GM12878 (cell line): ENCODE measurements around the gene FBXW9. TPM values are rescaled to one million over a fixed set of nuclear protein-coding genes. Genes with fewer than 3 reads are reported as not detected.
A peak's percentile ranks its signal among the peaks of the same experiment; 100 is the strongest.

Source experiments
- ASH2L ChIP-seq: fragments of 300-600, 200-600 bp; sonication (generic); IDR thresholded peaks from 2 replicates; pipeline ENCODE4 v1.6.1; 2017; ENCODE audit warnings: low read depth, mild to moderate bottlenecking, borderline replicate concordance
- ATF7 ChIP-seq: fragments of 450-650 bp; IDR thresholded peaks from 2 replicates; pipeline ENCODE4 v1.6.1; 2016; ENCODE audit warnings: low read depth, mild to moderate bottlenecking
- BMI1 ChIP-seq: fragments of 450-650 bp; IDR thresholded peaks from 2 replicates; pipeline ENCODE4 v1.6.1; 2016; ENCODE audit warnings: mild to moderate bottlenecking, moderate library complexity, borderline replicate concordance
- CEBPB ChIP-seq, 2 experiments: fragments of 150-350 bp in 1 of 2; IDR thresholded peaks; 2 replicates each; pipeline ENCODE4 v1.6.1; 2012 to 2014; ENCODE audit warnings: low read depth in 2 of 2, low read length in 2 of 2, borderline replicate concordance in 1 of 2, inconsistent platforms in 1 of 2
- CREB1 ChIP-seq: IDR thresholded peaks from 2 replicates; pipeline ENCODE4 v1.6.1; 2012; ENCODE audit warnings: low read depth, mild to moderate bottlenecking, inconsistent platforms
- E4F1 ChIP-seq: fragments of 450-650 bp; IDR thresholded peaks from 2 replicates; pipeline ENCODE4 v1.6.1; 2018; ENCODE audit warnings: borderline replicate concordance, mild to moderate bottlenecking; ENCODE audit not compliant: partially characterized antibody
- ETV6 ChIP-seq, 2 experiments: fragments of 450-650 bp in 1 of 2; IDR thresholded peaks in 1 of 2; conservative IDR thresholded peaks in 1 of 2; 2 replicates each; pipeline ENCODE4 v1.6.1; 2014; ENCODE audit warnings: antibody characterized with exemption in 1 of 2, borderline replicate concordance in 1 of 2, low read depth in 1 of 2, mild to moderate bottlenecking in 1 of 2, moderate library complexity in 1 of 2
- KDM1A ChIP-seq: fragments of 200-600 bp; sonication (generic); IDR thresholded peaks from 2 replicates; pipeline ENCODE4 v1.6.1; 2016; ENCODE audit warnings: borderline replicate concordance
- NBN ChIP-seq: fragments of 450-650 bp; IDR thresholded peaks from 2 replicates; pipeline ENCODE4 v1.6.1; 2016
- NR2F1 ChIP-seq: fragments of 450-650 bp; conservative IDR thresholded peaks from 2 replicates; pipeline ENCODE4 v1.6.1; 2017; ENCODE audit warnings: mild to moderate bottlenecking
- PAX5 ChIP-seq: IDR thresholded peaks from 2 replicates; pipeline ENCODE4 v1.6.1; 2011; ENCODE audit warnings: low read depth, low read length, borderline replicate concordance
- SREBF1 ChIP-seq: IDR thresholded peaks from 2 replicates; pipeline ENCODE4 v1.6.1; 2012; ENCODE audit warnings: mild to moderate bottlenecking, low read length
- USF2 ChIP-seq: IDR thresholded peaks from 2 replicates; pipeline ENCODE4 v1.6.1; 2011; ENCODE audit warnings: low read depth, low read length, improper control_type of control experiment, borderline replicate concordance
- polyA plus RNA-seq, 11 experiments: library from polyadenylated mRNA; depleted of rRNA in 4 of 11; unstranded in 6 of 11; stranded (reverse) in 5 of 11; fragments of >200 nt; fragmentation: Nextera tagmentation in 4 of 11; fragmentation: Illumina TruSeq in 1 of 11; extraction: Ambion mirVana in 4 of 11; extraction: Trizol in 1 of 11; gene quantifications; 1 replicate in 1 of 11; 2 replicates in 10 of 11; pipeline versions ENCODE4 v1.2.1 to v1.2.3, GENCODE V29; 2011 to 2016; ENCODE audit warnings: inconsistent platforms in 2 of 11, missing spikeins in 2 of 11, low read depth in 1 of 11
- total RNA-seq, 4 experiments: library from RNA; depleted of rRNA in 3 of 4; stranded (reverse); fragments of >200 nt in 3 of 4; fragmentation: Illumina TruSeq in 1 of 4; extraction: Trizol in 1 of 4; gene quantifications; 2 replicates each; pipeline versions ENCODE4 v1.2.1 to v1.2.3, GENCODE V29; 2013 to 2021
- TF ChIP-seq, protein P1 (sequence below): IDR thresholded peaks from 2 replicates; pipeline ENCODE4 v1.6.1; 2012; ENCODE audit warnings: mild to moderate bottlenecking, low read depth, low read length
- TF ChIP-seq, protein P2 (sequence below): fragments of 450-650 bp; IDR thresholded peaks from 2 replicates; pipeline ENCODE4 v1.6.1; 2017; ENCODE audit warnings: mild to moderate bottlenecking, moderate library complexity

The FBXW9 gene
- total and polyA plus RNA-seq, 10 of the 15 experiments (the other 5 are each of a cell fraction or from before 2014, with no cell fraction given), result 0.21 to 14.8 (median 7.3) TPM

DNA sequence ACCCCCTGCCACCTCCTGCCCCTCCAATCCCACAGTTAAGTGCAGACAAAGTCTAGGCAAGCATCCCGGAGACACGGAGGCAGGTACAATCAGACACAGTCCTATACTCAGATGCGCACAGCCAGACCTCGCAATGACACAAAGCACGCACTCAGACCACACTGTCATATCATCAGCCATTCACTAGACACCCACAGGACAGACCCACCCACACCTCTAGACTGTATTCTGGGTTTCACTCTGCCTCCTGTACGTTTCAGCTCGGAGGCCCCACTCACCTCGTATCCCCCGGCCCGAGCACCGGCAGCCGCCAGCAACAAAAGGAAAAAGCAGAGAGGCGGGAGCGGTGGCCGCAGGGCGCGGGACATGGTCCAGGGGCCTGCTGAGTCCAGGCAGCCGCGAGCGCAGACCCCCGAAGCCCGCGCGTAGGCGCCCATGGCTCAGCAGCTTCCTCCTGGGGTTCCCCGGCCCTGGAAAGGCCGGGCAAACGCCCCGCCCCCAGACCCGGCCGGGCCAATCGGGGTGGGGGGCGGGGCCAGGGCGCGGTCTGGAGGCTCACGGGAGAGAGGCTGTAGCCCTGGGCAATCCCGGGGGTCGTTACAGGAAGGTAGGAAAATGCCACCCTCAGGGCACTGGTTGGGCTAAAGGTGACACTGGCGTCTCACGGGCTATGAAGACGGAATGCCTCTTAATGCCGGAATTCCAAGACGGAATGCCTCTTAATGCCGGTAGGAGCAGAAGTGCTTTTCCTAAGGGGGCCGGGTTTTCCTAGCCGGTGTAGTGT, 30.0 kb downstream of the FBXW9 start, which contains the start of the genes MAN2B1 and WDR83 (continued):
- TF ChIP-seq BMI1, result no peak
- no peak for TF ChIP-seq PAX5
- TF ChIP-seq NBN, result no peak; the same call in none of the 2 replicates
- 0 out of 2 replicates have a peak, but pooled peaks have one; percentile 18 for TF ChIP-seq NR2F1
- no peak; the same call in 1 of the 2 replicates for TF ChIP-seq ATF7
- TF ChIP-seq CREB1, result no peak; the same call in 1 of the 2 replicates
- no peak for TF ChIP-seq SREBF1
- no peak for TF ChIP-seq E4F1
- no peak for TF ChIP-seq KDM1A
- TF ChIP-seq, protein P1, sequence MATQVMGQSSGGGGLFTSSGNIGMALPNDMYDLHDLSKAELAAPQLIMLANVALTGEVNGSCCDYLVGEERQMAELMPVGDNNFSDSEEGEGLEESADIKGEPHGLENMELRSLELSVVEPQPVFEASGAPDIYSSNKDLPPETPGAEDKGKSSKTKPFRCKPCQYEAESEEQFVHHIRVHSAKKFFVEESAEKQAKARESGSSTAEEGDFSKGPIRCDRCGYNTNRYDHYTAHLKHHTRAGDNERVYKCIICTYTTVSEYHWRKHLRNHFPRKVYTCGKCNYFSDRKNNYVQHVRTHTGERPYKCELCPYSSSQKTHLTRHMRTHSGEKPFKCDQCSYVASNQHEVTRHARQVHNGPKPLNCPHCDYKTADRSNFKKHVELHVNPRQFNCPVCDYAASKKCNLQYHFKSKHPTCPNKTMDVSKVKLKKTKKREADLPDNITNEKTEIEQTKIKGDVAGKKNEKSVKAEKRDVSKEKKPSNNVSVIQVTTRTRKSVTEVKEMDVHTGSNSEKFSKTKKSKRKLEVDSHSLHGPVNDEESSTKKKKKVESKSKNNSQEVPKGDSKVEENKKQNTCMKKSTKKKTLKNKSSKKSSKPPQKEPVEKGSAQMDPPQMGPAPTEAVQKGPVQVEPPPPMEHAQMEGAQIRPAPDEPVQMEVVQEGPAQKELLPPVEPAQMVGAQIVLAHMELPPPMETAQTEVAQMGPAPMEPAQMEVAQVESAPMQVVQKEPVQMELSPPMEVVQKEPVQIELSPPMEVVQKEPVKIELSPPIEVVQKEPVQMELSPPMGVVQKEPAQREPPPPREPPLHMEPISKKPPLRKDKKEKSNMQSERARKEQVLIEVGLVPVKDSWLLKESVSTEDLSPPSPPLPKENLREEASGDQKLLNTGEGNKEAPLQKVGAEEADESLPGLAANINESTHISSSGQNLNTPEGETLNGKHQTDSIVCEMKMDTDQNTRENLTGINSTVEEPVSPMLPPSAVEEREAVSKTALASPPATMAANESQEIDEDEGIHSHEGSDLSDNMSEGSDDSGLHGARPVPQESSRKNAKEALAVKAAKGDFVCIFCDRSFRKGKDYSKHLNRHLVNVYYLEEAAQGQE, result no peak
- no peak for TF ChIP-seq ETV6 (conservative IDR thresholded peaks at IDR 0.05 in 1 of 2, IDR thresholded peaks at IDR 0.05 in 1 of 2; ENCODE audit: borderline replicate concordance in 1 of 2, low read depth in 1 of 2)
- no peak for TF ChIP-seq USF2
- no peak for TF ChIP-seq ASH2L
- TF ChIP-seq CEBPB (IDR thresholded peaks at IDR 0.05; ENCODE audit: borderline replicate concordance in 1 of 2, low read depth in 2 of 2, low read length in 2 of 2), result no peak
- TF ChIP-seq, protein P2, sequence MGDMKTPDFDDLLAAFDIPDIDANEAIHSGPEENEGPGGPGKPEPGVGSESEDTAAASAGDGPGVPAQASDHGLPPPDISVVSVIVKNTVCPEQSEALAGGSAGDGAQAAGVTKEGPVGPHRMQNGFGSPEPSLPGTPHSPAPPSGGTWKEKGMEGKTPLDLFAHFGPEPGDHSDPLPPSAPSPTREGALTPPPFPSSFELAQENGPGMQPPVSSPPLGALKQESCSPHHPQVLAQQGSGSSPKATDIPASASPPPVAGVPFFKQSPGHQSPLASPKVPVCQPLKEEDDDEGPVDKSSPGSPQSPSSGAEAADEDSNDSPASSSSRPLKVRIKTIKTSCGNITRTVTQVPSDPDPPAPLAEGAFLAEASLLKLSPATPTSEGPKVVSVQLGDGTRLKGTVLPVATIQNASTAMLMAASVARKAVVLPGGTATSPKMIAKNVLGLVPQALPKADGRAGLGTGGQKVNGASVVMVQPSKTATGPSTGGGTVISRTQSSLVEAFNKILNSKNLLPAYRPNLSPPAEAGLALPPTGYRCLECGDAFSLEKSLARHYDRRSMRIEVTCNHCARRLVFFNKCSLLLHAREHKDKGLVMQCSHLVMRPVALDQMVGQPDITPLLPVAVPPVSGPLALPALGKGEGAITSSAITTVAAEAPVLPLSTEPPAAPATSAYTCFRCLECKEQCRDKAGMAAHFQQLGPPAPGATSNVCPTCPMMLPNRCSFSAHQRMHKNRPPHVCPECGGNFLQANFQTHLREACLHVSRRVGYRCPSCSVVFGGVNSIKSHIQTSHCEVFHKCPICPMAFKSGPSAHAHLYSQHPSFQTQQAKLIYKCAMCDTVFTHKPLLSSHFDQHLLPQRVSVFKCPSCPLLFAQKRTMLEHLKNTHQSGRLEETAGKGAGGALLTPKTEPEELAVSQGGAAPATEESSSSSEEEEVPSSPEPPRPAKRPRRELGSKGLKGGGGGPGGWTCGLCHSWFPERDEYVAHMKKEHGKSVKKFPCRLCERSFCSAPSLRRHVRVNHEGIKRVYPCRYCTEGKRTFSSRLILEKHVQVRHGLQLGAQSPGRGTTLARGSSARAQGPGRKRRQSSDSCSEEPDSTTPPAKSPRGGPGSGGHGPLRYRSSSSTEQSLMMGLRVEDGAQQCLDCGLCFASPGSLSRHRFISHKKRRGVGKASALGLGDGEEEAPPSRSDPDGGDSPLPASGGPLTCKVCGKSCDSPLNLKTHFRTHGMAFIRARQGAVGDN, result 0 out of 2 replicates have a peak, but pooled peaks have one; percentile 21
